HG03108 (cell line): ENCODE results near the gene NEB.

ENCODE experiments used
- ATAC-seq: cut with Tn5 transposase; IDR thresholded peaks from one replicate; pipeline ENCODE4 v1.9.1; 2021; ENCODE audit warnings: moderate library complexity; ENCODE audit not compliant: unreplicated experiment

The NEB gene

GRCh38 chr2:151491496-151491895 lies 242.8 kb downstream of the NEB start:
- no peak for ATAC-seq

DNA sequence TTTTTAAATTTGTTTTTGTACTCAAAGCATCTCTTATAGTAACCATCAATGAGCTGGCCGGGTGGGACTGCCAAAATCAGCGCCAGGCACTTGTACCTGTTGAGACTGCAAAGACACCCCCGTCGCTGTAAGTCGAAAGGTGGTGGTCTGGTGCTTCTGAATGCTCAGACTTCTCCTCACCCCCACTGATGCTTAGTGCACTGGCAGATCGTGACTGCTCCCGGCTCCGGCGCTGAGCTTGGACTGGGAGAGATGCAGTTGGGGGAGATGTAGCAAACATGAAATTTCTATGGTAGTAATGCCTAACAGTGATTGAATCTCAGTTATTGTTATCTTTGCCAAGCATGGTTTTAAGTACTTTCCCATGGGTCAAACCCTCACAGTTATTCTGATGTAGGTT lies 244.0 kb downstream of the NEB start:
- no peak for ATAC-seq

- ATAC-seq = no peak
Observed at GRCh38 chr2:151486053-151486452, 248.2 kb downstream of the NEB start.

DNA sequence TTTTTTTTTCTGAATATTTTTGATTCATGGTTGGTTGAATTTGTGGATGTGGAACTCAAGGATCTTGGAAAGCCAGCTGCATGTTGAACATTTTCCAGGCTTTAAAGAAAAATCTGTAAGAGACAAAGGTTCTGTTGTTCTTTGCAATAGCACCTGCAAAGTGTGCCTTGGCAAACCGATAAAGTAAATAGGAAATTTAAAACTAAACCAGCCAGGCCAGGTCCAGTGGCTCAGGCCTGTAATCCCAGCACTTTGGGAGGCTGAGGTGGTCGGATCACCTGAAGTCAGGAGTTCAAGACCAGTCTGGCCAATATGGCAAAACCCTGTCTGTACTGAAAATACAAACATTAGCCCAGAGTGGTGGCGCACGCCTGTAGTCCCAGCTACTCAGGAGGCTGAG lies 250.2 kb downstream of the NEB start:
- no peak for ATAC-seq

DNA sequence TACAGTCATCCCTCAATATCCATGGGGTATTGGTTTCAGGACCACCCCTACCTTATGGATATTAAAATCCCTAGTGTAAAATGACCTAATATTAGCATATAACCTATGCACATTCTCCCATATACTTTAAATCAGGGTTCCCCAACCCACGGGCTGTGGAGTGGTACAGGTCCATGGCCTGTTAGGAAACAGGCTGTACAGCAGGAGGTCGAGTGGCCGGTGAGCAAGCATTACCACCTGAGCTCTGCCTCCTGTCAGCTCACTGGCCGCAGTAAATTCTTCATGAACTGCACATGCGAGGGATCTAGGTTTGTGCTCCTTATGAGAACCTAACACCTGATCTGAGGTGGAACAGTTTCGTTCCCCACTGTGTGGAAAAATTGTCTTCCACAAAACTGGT lies 250.7 kb downstream of the NEB start:
- ATAC-seq = no peak

GRCh38 chr2:151482171-151482725 lies 252.0 kb downstream of the NEB start:
- ATAC-seq = no peak

- no peak for ATAC-seq
Observed at GRCh38 chr2:151481744-151482143, 252.5 kb downstream of the NEB start.

- ATAC-seq = no peak
Observed at GRCh38 chr2:151478011-151478410, 256.3 kb downstream of the NEB start.

GRCh38 chr2:151476287-151476686 lies 258.0 kb downstream of the NEB start:
- no peak for ATAC-seq

DNA sequence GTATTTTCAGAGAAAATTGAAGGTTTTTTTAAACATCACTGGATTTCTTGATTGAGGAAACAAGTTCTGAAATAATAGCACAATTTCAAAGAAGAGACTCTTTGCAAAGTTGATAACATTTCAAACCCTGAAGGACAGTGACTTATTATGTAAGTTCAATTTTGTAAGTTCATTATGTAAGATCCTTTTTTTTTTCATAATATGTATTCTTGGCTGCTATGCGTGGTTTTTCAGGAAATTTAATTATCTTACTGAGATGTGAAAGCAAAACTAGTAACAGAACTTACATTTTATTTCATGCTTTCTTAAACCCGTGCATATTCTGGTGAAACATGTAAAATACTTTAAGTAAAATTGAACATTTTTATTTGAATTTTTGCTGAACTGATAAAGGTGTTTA lies 259.2 kb downstream of the NEB start:
- no peak for ATAC-seq

DNA sequence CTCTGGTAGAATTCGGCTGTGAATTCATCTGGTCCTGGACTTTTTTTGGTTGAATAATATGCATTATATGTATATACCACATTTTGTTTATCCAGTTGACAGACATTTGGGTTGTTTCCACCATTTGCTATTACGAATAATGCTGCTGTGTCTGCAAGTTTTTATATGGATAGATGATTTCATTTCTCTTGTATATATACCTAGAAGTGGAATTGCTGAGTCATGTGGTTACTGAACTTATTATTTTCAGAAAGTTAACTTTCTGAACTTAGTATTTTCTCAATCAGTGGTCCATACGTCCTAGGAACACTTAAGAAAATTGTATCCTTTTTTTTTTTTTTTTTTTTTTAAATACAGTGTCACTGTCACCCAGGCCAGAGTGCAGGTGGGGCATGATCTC lies 261.3 kb downstream of the NEB start:
- no peak for ATAC-seq

DNA sequence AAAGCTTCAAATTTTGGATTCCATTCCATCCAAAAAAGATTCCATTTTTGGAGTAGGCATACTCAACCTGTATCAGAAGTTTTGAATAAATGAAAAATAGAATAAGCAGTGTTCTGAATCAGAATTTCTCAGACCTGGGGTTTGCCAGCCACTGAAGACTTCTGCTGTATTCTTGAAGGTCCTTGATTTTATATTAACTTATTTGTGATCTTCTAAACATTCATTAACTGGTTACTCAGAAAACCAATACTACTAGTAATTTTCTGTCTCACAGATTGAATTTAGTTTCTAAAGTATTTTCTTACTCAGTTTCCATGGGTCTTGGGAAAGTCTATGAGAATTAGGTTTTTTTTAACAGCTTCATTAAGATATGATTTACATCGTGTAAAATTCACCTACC lies 263.7 kb downstream of the NEB start:
- ATAC-seq = no peak

- no peak for ATAC-seq
Observed at GRCh38 chr2:151465771-151466170, 268.5 kb downstream of the NEB start.

DNA sequence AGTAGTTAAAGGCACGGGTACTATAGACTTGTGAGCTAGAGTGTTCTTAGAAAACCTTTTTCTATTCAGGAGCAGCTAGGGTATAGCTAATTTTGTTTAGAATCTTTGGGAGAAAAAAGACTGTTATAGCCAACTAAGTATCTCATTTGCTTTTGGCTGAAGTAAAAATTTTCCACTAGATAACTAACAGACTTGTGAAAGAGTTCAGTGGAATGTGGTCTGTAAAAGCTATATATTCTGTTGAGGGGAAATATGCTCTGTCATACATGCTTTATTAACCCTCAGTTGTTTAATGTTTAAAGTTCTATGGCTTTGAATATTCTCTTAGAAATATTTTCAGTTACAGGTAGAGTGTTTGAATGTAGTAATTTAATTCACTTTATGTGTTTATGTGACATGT lies 274.9 kb downstream of the NEB start:
- ATAC-seq = no peak

DNA sequence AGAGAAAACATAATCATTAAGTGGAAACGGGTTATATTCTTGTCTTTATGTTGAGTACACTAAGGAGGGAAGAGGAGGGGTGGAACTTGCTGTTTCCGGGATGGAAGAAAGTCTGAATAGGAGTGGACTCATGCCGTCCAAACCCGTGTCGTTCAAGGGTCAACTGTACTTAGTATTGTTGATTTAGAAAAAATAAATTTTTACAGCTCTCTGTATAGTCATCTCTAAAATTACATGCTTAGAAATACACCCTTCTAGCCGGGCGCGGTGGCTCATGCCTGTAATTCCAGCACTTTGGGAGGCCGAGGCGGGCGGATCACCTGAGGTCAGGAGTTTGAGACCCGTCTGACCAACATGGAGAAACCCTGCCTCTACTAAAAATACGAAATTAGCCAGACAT lies 295.1 kb downstream of the NEB start:
- ATAC-seq = no peak

DNA sequence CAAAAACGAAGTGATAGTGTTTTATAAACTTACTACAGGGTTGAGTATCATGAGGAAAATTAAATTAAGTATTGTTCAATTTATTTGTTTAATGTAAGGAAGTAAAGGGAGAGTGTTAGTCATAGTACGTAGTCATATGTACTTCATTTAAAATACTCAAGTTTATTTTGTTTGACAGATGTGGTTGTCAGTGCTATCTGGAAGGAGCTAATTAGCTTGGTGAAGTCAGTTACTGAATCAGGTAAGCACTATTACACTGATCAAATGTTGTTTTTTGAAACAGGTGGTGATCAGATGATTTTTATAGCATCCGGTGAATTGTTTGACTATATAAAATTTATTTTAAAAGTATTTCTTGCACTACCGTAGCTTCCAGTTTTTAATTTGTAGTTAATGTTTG lies 295.8 kb downstream of the NEB start:
- no peak for ATAC-seq

GRCh38 chr2:151437630-151438029 lies 296.6 kb downstream of the NEB start:
- no peak for ATAC-seq
